HG03097 (cell line): Measurements from ENCODE around the gene TBXAS1.
"Not testable (repeated sequence)": the region's sequence is repeated elsewhere in the genome, so short reads cannot be mapped to it uniquely, and the experiment has no call there.

Experiments
- ATAC-seq: cut with Tn5 transposase; IDR thresholded peaks from one replicate; pipeline ENCODE4 v1.9.1; 2021; ENCODE audit not compliant: unreplicated experiment, low FRiP score

The TBXAS1 gene

GRCh38 chr7:139886899-139887298, 57.8 kb downstream of the TBXAS1 start:
- ATAC-seq = no peak

- ATAC-seq = no peak
Measured at GRCh38 chr7:139887992-139888481, 59.0 kb downstream of the TBXAS1 start.

- ATAC-seq = no peak
Measured at GRCh38 chr7:139889186-139889871, 60.3 kb downstream of the TBXAS1 start.

GRCh38 chr7:139893461-139893860, 64.4 kb downstream of the TBXAS1 start:
- no peak for ATAC-seq

GRCh38 chr7:139893999-139894398, 64.9 kb downstream of the TBXAS1 start:
- ATAC-seq = no peak

- no peak for ATAC-seq
Measured at GRCh38 chr7:139895141-139895829, 66.2 kb downstream of the TBXAS1 start.

GRCh38 chr7:139896288-139896687, 67.2 kb downstream of the TBXAS1 start:
- no peak for ATAC-seq

GRCh38 chr7:139896831-139897230, 67.8 kb downstream of the TBXAS1 start:
- no peak for ATAC-seq

- ATAC-seq = no peak
Measured at GRCh38 chr7:139897422-139898090, 68.5 kb downstream of the TBXAS1 start.

GRCh38 chr7:139898483-139898882, 69.4 kb downstream of the TBXAS1 start:
- ATAC-seq = no peak

GRCh38 chr7:139899328-139899955, 70.4 kb downstream of the TBXAS1 start:
- ATAC-seq = no peak

- ATAC-seq = no peak
Measured at GRCh38 chr7:139900326-139900725, 71.3 kb downstream of the TBXAS1 start.

GRCh38 chr7:139901056-139901795, 72.2 kb downstream of the TBXAS1 start:
- no peak for ATAC-seq

- no peak for ATAC-seq
Measured at GRCh38 chr7:139901901-139902300, 72.8 kb downstream of the TBXAS1 start.

GRCh38 chr7:139902436-139903102, 73.5 kb downstream of the TBXAS1 start:
- no peak for ATAC-seq

GRCh38 chr7:139903103-139903477, 74.0 kb downstream of the TBXAS1 start:
- ATAC-seq = not testable (repeated sequence)

GRCh38 chr7:139906879-139907278, 77.8 kb downstream of the TBXAS1 start:
- ATAC-seq = no peak

- ATAC-seq = no peak
Measured at GRCh38 chr7:139908792-139909191, 79.7 kb downstream of the TBXAS1 start.

GRCh38 chr7:139909379-139910050, 80.5 kb downstream of the TBXAS1 start:
- ATAC-seq = no peak
